Measurements from ENCODE around the gene ADGRD1.
"Not testable (repeated sequence)": the region's sequence is repeated elsewhere in the genome, so short reads cannot be mapped to it uniquely, and the experiment has no call there.

The ADGRD1 gene

DNA sequence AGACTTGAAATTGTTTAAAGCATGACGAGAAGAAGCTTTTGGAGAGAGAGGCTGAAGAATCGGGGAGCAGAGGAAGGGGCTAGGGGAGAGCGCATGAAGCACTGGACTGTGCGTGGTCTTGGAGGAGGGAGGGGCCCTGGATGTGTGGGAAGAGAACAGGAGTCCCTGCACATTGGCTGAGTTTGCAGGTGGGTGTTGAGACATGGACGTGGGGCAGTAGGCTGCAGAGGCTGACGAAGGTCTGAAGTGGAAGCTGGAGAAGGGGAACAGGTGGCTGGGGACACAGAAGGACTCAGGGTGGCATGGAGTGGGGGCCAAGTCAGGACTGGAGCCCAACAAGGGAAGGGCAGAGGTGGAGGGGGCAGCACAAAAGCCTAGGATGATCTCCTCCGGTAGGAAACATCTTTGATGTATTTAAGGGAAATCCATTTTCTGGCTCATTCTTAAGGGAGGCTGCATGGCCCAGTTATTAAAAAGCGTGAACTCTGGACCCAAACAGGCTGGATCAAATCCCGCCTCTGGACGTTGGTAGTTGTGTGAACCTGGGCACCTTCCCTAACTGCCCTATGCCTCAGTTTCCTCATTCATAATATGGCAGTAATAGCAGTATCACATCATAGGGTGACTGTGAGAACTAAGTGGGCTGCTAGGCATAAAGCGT, 29.0 kb downstream of the ADGRD1 start:
- Mint-ChIP-seq H3K9me3 (ENCODE audit: low read depth) (no peaks in the 10 kb centered on the region), H3K4me3 (no peak overlapping the region), H3K36me3 (no peaks in the 10 kb centered on the region), H3K4me1 (ENCODE audit: low read depth) (no peaks in the 10 kb centered on the region), H3K27ac (no peak overlapping the region), H3K27me3 (peaks cover 7% of the 10 kb centered on the region)

DNA sequence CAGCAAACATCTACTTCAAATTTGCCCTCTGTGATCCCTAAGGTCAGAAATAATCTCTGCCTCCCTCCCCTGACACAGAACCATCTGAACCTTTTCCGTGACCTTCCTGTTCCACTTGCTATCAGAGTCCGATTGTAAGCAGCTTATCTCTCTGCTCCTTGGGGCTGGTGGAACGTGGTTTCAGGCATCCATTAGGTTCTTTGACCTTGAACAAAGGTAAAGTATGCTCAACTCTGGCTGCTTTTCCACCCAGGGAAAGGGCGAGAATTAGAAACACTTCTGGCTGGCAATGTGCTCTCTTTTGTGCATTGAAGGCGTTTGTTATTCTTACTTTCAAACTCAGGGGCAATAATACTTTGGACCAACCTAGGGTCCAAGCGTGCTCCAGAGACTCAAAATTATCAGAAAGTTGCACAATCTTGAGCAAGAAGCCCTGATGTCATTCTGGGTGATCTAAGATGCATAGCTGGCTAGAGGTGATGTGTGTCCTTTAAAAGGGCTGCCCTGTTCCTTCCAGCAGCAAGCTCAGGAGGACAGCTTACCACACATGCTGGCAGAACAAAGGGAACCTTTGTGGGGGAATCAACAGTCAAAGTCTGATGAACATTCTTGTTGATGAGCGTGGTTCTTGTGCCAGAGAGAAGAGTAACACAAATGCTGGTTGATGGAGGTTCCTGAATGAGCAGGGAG, 29.8 kb downstream of the ADGRD1 start:
- peaks cover 7% of the 10 kb centered on the region for H3K27me3 Mint-ChIP-seq
- H3K36me3 Mint-ChIP-seq, result no peaks in the 10 kb centered on the region
- H3K4me3 Mint-ChIP-seq, result no peak overlapping the region
- H3K4me1 Mint-ChIP-seq (ENCODE audit: low read depth), result no peaks in the 10 kb centered on the region
- no peaks in the 10 kb centered on the region for H3K9me3 Mint-ChIP-seq (ENCODE audit: low read depth)
- H3K27ac Mint-ChIP-seq, result no peak overlapping the region

DNA sequence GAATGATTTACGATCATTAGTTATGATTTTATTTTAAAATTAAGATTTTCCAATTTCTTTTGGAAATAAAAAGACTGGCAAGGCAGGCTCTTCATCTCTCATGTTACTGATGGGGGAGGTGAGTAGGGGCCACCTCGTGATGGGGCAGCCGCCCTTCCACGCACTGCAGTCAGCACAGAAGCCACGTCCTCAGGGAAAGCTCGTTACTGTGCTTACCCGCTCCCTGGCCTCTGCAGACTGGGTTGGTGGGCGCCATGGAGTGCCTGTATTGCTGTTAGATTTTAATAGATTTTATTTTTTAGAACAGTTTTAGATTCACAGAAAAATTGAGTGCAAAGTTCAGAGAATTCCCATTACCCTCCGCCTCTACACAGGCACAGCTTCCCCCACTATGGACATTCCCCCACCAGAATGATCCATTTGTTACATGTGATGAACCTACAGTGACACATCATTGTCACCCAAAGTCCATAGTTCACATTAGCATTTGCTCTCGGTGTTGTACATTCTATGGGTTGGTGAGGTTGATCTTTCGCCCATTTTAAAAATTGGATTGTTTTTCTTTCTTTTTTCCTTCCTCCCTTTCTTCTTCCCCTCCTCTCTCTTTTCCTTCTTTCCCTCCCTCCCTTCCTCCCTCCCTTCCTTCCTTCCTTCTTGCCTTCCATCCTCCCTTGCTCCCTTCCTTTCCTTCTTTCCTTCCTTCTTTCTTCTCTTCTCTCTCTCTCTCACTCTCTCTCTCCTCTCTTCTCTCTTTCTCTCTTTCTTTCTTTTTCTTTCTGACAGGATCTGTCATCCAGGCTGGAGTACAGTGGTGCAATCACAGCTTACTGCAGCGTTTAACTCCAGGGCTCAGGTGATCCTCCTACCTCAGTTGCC, 30.7 kb downstream of the ADGRD1 start:
- Mint-ChIP-seq H3K27ac (no peak overlapping the region), H3K9me3 (ENCODE audit: low read depth) (no peaks in the 10 kb centered on the region)

DNA sequence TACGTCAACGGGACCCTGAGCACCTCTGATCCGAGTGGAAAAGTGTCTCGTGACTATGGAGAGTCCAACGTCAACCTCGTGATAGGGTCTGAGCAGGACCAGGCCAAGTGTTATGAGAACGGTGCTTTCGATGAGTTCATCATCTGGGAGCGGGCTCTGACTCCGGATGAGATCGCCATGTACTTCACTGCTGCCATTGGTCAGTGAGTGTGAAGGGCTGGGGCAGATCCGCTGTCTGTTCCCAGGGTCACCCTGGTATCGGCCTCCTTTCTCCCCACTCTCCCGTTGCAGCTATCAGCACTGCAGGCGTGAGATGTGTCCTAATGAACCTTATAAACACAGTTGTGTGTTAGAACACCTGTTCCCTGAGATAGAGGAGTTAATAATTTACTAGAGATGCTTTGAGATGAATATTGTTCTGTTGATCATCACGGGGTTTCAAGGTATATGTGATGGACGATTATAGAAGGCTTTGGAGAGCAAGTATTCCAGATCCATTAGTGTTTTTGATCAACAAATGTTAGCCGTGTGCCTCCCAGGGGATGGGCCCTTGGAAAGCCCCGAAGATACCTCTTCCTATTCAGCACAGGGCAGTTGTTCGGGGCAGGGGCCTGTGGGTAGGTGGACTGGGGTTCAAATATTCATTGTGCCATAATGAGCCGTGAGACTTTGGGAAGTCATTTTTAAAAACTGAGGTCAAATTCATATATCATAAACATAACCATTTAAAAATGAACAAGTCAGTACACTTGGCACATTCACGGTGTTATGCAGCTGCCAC, 33.6 kb downstream of the ADGRD1 start:
- Mint-ChIP-seq H3K4me1 (ENCODE audit: low read depth) (no peaks in the 10 kb centered on the region), H3K27me3 (peaks cover 16% of the 10 kb centered on the region), H3K9me3 (ENCODE audit: low read depth) (no peaks in the 10 kb centered on the region), H3K27ac (no peak overlapping the region), H3K36me3 (no peaks in the 10 kb centered on the region), H3K4me3 (no peak overlapping the region)

More for the DNA sequence above, 30.7 kb downstream of the ADGRD1 start:
- H3K4me3 Mint-ChIP-seq, result no peak overlapping the region
- H3K4me1 Mint-ChIP-seq (ENCODE audit: low read depth), result no peaks in the 10 kb centered on the region
- H3K36me3 Mint-ChIP-seq, result no peaks in the 10 kb centered on the region
- peaks cover 7% of the 10 kb centered on the region for H3K27me3 Mint-ChIP-seq

DNA sequence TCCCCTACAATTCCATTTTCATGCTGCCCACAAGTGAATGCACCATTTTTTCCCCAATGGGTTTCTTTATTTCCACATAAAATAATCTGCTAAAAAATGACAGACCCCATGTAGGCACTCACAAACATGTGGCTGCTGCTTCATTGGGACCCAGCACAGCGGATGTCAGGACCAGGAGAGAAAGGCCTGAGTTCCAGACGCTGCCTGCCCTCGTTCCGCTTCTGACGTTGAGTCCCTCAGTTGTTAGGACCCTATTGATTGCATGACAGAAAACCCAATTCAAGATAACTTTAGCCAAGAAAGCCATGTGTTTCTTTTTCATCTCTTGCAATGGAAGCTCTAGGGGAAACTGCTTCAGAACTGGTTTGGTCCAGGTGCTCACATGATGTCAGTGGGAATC, 34.6 kb downstream of the ADGRD1 start:
- H3K4me3 Mint-ChIP-seq, result no peak overlapping the region
- H3K4me1 Mint-ChIP-seq (ENCODE audit: low read depth), result no peaks in the 10 kb centered on the region
- no peaks in the 10 kb centered on the region for H3K9me3 Mint-ChIP-seq (ENCODE audit: low read depth)
- no peak overlapping the region for H3K27ac Mint-ChIP-seq
- H3K27me3 Mint-ChIP-seq, result peaks cover 20% of the 10 kb centered on the region
- H3K36me3 Mint-ChIP-seq, result no peaks in the 10 kb centered on the region

DNA sequence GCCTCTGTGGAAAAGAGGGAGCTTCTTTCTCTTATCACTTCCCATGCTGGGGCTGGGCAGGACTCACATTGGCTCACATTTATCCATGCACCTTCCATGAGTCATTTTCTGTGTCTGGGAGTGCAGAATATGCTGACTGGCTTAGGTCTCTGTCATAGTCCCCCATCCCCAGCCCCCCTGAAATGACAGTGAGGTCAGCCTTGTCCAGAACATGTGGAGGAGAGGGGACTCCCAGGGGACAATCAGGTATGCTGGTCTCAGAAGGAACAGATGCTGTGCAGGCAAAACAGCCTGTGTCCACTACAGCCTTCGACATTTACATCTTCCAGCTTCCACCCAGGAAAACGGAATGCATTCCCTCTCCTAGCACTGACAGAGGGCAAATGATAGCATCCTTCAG, 35.0 kb downstream of the ADGRD1 start:
- Mint-ChIP-seq H3K27ac (no peak overlapping the region), H3K4me1 (ENCODE audit: low read depth) (no peaks in the 10 kb centered on the region), H3K36me3 (no peaks in the 10 kb centered on the region), H3K9me3 (ENCODE audit: low read depth) (no peaks in the 10 kb centered on the region), H3K27me3 (peaks cover 20% of the 10 kb centered on the region), H3K4me3 (no peak overlapping the region)

DNA sequence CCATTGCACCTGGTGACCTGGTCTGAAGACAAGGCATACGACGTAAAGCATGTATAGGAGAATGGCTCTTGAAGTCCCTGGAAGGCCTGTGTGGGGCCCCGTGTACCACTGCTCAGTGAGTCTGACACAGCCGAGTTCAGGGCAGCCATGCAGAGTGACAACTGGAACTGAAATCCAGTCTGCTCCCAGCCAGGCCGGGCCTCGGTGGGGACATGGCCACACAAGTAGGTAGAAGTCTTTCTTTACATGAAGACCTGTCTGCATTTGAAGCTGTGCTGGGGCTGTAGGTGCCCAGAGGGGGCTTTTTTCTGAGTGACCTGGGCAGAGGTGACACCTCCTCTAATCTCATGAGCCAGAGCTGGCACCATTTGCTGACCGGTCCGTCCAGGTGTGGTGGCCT, 35.7 kb downstream of the ADGRD1 start:
- Mint-ChIP-seq H3K4me1 (ENCODE audit: low read depth) (no peaks in the 10 kb centered on the region), H3K36me3 (no peaks in the 10 kb centered on the region), H3K4me3 (no peak overlapping the region), H3K27me3 (peaks cover 20% of the 10 kb centered on the region), H3K9me3 (ENCODE audit: low read depth) (no peaks in the 10 kb centered on the region), H3K27ac (no peak overlapping the region)

DNA sequence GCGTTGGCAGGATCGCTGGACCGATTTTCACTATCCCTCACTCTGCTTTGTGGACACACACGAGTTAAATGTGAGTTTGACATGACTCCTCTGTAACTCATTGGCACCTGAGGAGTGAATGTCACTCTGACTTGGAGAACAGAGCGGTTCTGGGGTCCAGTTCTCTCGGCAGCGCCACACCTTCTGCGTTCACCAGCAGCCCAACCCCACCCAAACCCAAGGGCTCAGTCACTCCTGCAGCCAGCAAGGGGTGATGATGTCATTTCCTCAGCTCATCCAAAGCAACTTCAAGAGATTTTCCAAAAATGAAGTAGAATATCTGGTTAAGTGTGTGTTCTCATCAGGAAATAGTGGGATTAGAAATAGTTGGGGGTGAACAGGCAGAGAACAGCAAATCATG, 36.3 kb downstream of the ADGRD1 start:
- Mint-ChIP-seq H3K4me3 (no peak overlapping the region), H3K36me3 (no peaks in the 10 kb centered on the region), H3K27me3 (peaks cover 20% of the 10 kb centered on the region), H3K27ac (no peak overlapping the region), H3K4me1 (ENCODE audit: low read depth) (no peaks in the 10 kb centered on the region), H3K9me3 (ENCODE audit: low read depth) (no peaks in the 10 kb centered on the region)

DNA sequence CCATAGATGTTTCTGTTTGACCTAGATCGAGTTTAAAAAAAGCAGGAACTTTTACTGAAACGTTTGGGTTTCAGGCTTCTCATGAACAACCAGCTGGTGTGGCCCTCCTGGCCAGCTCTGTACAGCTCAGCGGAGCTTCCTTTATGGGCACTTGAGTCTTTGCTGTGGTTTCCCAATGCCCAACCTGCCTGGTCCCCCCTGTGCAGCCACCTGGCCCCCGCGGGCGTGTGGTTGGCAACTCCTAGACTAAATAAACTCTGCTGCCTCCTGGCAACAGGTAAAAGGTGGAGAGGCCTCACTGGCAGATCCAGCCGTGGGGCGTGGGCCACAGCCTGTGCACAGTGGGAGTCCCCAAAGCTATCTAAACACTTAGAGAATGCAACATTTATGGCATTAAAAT, 38.7 kb downstream of the ADGRD1 start:
- peaks cover 14% of the 10 kb centered on the region for H3K27me3 Mint-ChIP-seq
- H3K4me1 Mint-ChIP-seq (ENCODE audit: low read depth), result no peaks in the 10 kb centered on the region
- H3K36me3 Mint-ChIP-seq, result no peaks in the 10 kb centered on the region
- no peaks in the 10 kb centered on the region for H3K9me3 Mint-ChIP-seq (ENCODE audit: low read depth)
- no peak overlapping the region for H3K4me3 Mint-ChIP-seq
- no peak overlapping the region for H3K27ac Mint-ChIP-seq

DNA sequence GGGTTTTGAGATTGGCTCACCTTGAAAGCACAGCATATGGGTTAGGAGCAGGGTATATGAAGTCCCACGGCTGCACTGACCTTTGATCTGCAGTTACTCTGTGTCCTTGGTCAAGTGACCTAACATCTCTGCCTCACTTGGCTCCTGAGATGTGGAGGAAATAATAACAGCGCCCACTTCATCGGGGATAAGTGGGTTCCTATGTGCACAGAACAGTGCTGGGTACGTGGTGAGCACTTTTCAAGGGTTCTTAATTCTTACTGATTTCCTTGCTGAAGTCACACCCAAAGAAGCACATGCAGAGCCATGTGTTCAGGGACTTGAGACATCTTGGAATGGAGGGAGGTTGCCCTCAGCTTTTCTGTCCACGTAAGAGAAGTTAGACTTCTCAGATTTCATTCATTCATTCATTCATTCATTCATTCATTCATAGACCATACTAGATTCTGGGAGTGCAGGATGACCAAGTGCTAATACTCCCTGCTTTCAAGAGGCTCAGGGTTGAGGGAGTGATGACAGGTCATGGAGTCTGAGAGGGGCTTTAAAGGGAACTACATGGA, 39.4 kb downstream of the ADGRD1 start:
- no peaks in the 10 kb centered on the region for H3K36me3 Mint-ChIP-seq
- no peaks in the 10 kb centered on the region for H3K9me3 Mint-ChIP-seq (ENCODE audit: low read depth)
- peaks cover 13% of the 10 kb centered on the region for H3K27me3 Mint-ChIP-seq
- H3K4me1 Mint-ChIP-seq (ENCODE audit: low read depth), result no peaks in the 10 kb centered on the region
- no peak overlapping the region for H3K27ac Mint-ChIP-seq
- H3K4me3 Mint-ChIP-seq, result no peak overlapping the region

DNA sequence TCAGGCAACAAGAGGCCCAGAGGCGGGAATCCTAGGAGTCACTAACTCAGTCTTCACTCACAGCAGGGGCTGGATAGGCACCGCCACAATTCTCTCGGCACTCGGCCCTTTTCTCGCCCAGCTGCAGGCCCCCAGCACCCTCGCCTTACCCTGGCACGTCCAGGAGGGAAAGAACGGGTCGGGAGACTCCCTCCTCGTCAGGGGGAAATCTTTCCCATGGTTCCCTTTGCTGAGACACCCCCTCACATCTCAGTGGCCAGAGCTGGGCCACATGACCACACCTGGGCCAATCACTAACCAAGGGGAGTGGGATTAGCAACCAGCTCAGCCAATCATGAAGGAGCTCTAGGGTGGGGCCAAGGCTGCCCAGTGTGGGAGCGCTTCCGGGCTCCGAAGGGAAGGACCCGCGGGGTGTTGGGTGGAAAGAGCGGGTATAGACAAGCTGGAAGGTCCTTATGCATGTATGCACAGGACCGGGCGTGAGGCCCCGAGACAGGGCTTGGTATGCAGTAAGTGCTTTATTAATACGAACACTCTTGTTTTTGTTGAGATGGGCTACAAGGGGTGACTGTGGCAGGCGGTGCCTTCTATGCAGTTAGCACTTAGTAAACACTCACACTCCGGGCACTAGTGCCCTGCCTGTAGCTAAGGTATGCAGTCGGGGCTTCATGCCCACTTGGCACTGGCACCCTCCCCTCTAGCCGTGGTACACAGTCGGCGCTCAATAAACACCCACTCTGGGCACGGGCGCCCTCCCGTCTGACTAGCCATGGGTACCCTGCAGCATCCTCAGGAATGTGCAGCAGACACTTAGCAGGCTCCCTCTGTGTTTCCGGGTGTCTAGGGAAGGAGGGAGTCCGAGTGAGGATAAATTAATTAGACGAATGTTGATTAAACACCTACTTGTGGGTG, 40.3 kb downstream of the ADGRD1 start:
- Mint-ChIP-seq H3K9me3 (ENCODE audit: low read depth) (no peaks in the 10 kb centered on the region), H3K27ac (no peak overlapping the region), H3K4me1 (ENCODE audit: low read depth) (no peaks in the 10 kb centered on the region), H3K4me3 (no peak overlapping the region), H3K36me3 (no peaks in the 10 kb centered on the region), H3K27me3 (peaks cover 13% of the 10 kb centered on the region)

DNA sequence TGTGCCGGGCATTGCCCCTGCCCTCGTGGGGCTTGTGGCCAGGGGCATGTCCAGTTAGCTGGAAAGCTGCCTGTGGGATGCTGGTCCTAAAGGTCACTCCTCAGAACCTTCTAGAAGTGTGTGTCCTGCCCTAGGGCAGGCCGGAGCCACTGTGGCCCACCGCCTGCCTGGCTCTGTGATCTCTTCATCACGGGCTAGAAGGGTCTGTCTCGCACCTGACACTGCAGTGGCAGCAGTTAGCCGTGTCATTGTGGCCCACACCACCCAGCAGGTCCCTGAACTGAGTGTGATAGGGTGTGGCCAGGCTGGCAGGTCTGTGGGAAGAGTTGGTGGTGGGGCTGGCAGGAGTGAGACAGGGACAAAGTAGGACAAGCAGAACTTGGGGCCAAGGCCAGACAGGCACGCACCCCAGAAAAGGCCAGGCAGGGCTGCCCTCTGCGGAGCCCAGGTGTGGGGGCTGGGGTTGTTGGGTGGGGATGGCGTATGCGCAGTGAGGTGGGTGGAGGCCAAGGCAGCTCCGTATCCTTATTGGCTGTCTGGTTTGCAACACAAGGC, 41.2 kb downstream of the ADGRD1 start:
- H3K4me1 Mint-ChIP-seq (ENCODE audit: low read depth), result no peaks in the 10 kb centered on the region
- H3K27ac Mint-ChIP-seq, result no peak overlapping the region
- no peaks in the 10 kb centered on the region for H3K9me3 Mint-ChIP-seq (ENCODE audit: low read depth)
- H3K4me3 Mint-ChIP-seq, result no peak overlapping the region
- peaks cover 13% of the 10 kb centered on the region for H3K27me3 Mint-ChIP-seq
- no peaks in the 10 kb centered on the region for H3K36me3 Mint-ChIP-seq

DNA sequence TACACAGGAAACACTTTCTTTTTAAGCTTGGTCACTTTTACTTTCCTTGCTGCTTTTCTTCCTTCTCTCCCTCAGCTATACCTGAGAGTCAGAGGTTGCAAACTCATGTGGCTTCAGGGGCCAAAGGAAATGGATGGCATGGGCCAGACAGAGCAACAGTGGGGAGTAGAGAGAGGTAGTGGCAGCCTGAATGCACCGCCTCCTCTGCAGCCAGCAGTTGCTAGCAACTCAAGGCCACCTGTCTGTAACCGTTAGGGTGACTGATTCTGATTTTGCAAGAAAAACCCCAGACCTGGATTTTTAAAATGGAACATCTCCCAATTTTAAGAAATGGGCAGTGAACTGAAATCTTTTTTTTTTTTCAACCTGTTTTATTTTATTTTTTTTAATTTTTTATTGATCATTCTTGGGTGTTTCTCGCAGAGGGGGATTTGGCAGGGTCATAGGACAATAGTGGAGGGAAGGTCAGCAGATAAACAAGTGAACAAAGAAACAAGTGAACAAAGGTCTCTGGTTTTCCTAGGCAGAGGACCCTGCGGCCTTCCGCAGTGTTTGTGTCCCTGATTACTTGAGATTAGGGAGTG, 41.8 kb downstream of the ADGRD1 start:
- H3K9me3 Mint-ChIP-seq (ENCODE audit: low read depth); H3K4me1 Mint-ChIP-seq (ENCODE audit: low read depth); H3K27ac Mint-ChIP-seq; H3K36me3 Mint-ChIP-seq; H3K4me3 Mint-ChIP-seq: not testable (repeated sequence)
- H3K27me3 Mint-ChIP-seq, result peaks cover 12% of the 10 kb centered on the region

All from activated naive CD8-positive, alpha-beta T cell (primary cell).